ENCODE measurements around the gene ZNF33B.

The ZNF33B gene

DNA sequence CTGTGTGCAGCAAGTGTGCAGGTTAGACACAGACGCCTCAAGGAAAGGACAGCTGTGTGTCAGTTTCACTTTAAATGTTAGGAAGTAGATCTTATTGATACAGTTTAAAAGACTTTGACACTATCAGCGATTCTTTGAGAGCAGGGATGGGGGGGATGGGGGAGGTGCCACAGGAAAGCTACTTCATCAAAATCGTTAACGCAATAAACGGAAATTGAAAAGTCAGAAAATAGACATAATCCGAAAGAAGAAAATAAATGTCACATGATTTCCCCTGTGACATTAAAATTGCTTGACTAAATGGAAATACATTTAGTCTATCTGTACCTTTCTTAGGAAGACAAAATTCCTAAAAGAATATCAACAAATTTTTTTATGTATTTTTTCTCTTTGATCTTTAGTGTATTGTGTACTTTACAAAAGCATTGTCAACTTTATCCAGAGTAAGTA, 476 bp upstream of the ZNF33B start:
- no peak for DNase-seq (ENCODE audit: low read depth)
- H3K4me3 ChIP-seq (ENCODE audit: low read length), result peak overlapping the region; percentile 75
- TF ChIP-seq, protein P1, sequence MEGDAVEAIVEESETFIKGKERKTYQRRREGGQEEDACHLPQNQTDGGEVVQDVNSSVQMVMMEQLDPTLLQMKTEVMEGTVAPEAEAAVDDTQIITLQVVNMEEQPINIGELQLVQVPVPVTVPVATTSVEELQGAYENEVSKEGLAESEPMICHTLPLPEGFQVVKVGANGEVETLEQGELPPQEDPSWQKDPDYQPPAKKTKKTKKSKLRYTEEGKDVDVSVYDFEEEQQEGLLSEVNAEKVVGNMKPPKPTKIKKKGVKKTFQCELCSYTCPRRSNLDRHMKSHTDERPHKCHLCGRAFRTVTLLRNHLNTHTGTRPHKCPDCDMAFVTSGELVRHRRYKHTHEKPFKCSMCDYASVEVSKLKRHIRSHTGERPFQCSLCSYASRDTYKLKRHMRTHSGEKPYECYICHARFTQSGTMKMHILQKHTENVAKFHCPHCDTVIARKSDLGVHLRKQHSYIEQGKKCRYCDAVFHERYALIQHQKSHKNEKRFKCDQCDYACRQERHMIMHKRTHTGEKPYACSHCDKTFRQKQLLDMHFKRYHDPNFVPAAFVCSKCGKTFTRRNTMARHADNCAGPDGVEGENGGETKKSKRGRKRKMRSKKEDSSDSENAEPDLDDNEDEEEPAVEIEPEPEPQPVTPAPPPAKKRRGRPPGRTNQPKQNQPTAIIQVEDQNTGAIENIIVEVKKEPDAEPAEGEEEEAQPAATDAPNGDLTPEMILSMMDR (conservative IDR thresholded peaks at IDR 0.05; ENCODE audit: low read depth, low read length), result no peak

DNA sequence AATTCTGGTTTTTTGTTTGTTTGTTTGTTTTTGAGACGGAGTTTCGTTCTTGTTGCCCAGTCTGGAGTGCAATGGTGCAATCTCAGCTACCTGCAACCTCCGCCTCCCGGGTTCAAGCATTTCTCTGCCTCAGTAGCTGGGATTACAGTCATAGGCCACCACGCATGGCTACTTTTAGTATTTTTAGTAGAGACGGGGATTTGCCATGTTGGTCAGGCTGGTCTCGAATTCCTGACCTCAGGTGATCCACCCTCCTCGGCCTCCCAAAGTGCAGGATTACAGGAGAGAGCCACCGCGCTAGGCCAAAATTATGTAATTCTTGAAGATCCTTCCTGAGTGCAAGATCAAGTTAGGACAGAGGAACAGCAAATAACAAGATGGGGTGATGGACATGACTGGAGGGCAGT, 719 bp downstream of the ZNF33B start:
- no peak for DNase-seq (ENCODE audit: low read depth)
- peak overlapping the region; percentile 75 for H3K4me3 ChIP-seq (ENCODE audit: low read length)
- TF ChIP-seq, protein P1 (conservative IDR thresholded peaks at IDR 0.05; ENCODE audit: low read depth, low read length), result no peak

DNA sequence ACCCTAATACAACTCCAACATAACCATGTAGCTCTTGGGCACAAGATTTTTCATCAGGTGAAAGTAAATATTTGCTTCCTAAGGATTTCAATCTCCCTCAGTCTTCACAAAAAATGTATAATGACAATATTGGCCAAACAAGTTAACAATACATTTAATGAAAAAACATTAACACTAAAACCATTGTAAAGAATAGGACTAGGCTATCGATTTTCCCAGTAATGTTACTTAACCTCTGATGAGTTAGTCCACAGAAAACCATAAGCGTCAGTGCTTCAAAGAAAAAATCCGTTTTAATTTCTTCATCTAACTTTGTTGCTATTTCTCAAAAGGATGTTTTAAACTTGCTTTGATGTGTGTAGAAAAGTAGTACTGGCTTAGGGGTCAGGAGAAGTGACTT, 1.2 kb downstream of the ZNF33B start:
- TF ChIP-seq, protein P1 (conservative IDR thresholded peaks at IDR 0.05; ENCODE audit: low read depth, low read length), result no peak
- peak overlapping the region; percentile 75 for H3K4me3 ChIP-seq (ENCODE audit: low read length)
- DNase-seq (ENCODE audit: low read depth), result no peak

DNA sequence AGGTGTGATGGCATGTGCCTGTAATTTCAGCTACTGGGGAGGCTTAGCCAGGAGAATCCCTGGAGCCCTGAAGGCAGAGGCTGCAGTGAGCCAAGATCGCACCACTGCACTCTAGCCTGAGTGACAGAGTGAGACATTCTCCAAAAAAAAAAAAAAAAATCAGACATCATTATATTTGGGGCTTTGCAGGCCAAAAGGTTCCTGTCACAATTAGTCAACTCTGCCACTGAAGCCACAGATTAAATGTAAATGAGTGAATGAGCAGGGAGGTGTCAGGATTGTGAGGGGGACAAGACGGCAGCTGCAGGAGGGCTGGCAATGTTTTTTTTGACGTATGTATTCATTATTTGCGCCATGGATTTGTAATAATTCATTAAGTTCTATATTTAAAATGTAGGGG, 3.3 kb downstream of the ZNF33B start:
- DNase-seq (ENCODE audit: low read depth), result no peak
- TF ChIP-seq, protein P1 (conservative IDR thresholded peaks at IDR 0.05; ENCODE audit: low read depth, low read length), result no peak
- H3K4me3 ChIP-seq (ENCODE audit: low read length), result no peak overlapping the region

DNA sequence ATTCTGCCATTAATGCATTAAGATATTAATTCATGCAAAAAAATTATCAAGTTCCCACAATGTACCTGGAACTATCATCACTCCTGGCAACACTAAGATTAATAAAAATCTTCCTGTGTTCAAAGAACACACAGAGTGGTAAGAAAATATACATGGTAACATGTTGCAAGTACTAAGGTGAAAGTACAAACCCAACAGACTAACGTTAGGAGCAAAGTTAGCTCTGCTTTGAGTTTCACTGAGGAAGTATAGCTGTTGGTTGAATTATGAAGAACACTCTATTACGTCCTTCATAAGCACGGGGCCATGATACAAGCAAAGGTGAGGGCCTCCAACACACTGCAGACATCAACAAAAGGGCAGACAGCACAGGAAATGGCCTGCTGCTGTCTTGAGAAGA, 5.8 kb downstream of the ZNF33B start:
- no peak for DNase-seq (ENCODE audit: low read depth)
- no peak overlapping the region for H3K4me3 ChIP-seq (ENCODE audit: low read length)
- TF ChIP-seq, protein P1 (conservative IDR thresholded peaks at IDR 0.05; ENCODE audit: low read depth, low read length), result no peak

DNA sequence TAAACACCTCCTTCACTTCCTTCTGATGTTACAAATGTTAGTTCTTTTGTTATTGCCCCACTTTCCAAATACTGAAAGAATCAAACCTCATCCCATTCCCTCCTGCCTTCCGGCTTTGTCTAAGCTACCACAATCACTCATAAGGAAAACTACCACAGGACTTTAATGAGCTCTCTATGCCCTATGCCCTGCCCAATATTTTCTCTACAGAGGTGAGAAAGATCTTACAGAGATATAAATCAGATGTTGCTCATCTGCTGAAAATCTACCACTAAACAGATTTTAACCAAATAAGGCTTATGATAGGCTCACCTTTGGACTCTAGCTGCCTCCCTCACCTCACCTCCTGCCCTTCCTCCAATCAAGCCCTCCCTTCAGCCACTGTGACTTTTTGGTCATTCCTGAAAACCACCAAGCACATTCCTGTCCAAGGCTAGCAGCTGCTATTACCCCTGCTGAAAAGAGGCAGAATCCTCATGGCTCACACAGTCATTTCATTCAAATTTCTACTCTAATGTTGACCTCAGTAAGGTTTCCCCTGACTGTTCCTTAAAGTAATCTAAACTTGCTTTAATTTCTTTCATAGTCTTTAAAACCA, 7.7 kb downstream of the ZNF33B start:
- no peak overlapping the region for H3K4me3 ChIP-seq (ENCODE audit: low read length)
- TF ChIP-seq, protein P1 (conservative IDR thresholded peaks at IDR 0.05; ENCODE audit: low read depth, low read length), result no peak
- DNase-seq (ENCODE audit: low read depth), result no peak

DNA sequence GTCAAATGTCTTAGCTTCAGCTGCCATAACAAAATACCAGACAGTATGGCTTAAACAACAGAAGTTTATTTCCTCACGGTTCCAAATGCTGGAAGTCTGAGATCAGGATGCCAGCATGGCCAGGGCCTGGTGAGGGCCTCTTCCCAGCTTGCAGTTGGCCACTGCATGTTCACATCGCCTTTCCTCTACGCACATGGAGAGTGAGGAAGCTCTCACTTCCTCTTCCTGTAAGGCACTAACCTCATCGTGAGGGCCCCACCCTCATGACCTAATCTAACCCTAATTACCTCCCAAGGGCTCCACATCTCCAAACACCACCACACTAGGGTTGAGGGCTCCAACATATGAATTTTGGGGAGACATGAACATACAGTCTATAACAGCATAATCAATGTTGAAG, 14.4 kb downstream of the ZNF33B start:
- no peak for DNase-seq (ENCODE audit: low read depth)
- no peak overlapping the region for H3K4me3 ChIP-seq (ENCODE audit: low read length)
- TF ChIP-seq, protein P1 (conservative IDR thresholded peaks at IDR 0.05; ENCODE audit: low read depth, low read length), result no peak

Measured in retinal pigment epithelial cell (primary cell).